H9 (cell line): ENCODE data around the gene CLCN6. TPM values are rescaled to one million over a fixed set of nuclear protein-coding genes. Genes with fewer than 3 reads are reported as not detected.

Experiments used
- DNase-seq: peaks from one replicate; pipeline ENCODE4 v3.0.0-alpha.2; 2017
- H2AFZ ChIP-seq: one replicate; pipeline ENCODE4 v1.6.1; 2013; ENCODE audit warnings: mild to moderate bottlenecking, low read length, control low read depth, moderate library complexity
- H2AK5ac ChIP-seq: 2 replicates; pipeline ENCODE4 v1.6.1; 2013; ENCODE audit warnings: low read length, control low read depth, mixed read lengths; ENCODE audit not compliant: insufficient read length
- H2BK120ac ChIP-seq: one replicate; pipeline ENCODE4 v1.6.1; 2013; ENCODE audit warnings: low read depth, mild to moderate bottlenecking, low read length, control low read depth, inconsistent platforms; ENCODE audit not compliant: poor library complexity, severe bottlenecking
- H2BK12ac ChIP-seq: 2 replicates; pipeline ENCODE4 v1.6.1; 2013; ENCODE audit warnings: low read length, control low read depth, mixed read lengths, low read depth; ENCODE audit not compliant: insufficient read length
- H2BK15ac ChIP-seq: 2 replicates; pipeline ENCODE4 v1.6.1; 2013; ENCODE audit warnings: low read depth, low read length, control low read depth
- H2BK20ac ChIP-seq: one replicate; pipeline ENCODE4 v1.6.1; 2013; ENCODE audit warnings: low read depth, mild to moderate bottlenecking, low read length, control low read depth, inconsistent platforms; ENCODE audit not compliant: poor library complexity, severe bottlenecking
- H2BK5ac ChIP-seq: 2 replicates; pipeline ENCODE4 v1.6.1; 2013; ENCODE audit warnings: low read length, control low read depth, mixed read lengths; ENCODE audit not compliant: insufficient read length
- H3K14ac ChIP-seq: 2 replicates; pipeline ENCODE4 v1.6.1; 2013; ENCODE audit warnings: low read length, control low read depth; ENCODE audit not compliant: insufficient read depth
- H3K18ac ChIP-seq: 2 replicates; pipeline ENCODE4 v1.6.1; 2013; ENCODE audit warnings: low read depth, mild to moderate bottlenecking, mixed read lengths, low read length, control low read depth; ENCODE audit not compliant: insufficient read length
- H3K23ac ChIP-seq: 2 replicates; pipeline ENCODE4 v1.6.1; 2013; ENCODE audit warnings: low read length, control low read depth, mixed read lengths, low read depth; ENCODE audit not compliant: insufficient read length
- H3K23me2 ChIP-seq: 2 replicates; pipeline ENCODE4 v1.6.1; 2013; ENCODE audit warnings: low read depth, mild to moderate bottlenecking, mixed read lengths, low read length, control low read depth; ENCODE audit not compliant: insufficient read length, poor library complexity, severe bottlenecking
- H3K27ac ChIP-seq: 2 replicates; pipeline ENCODE4 v1.5.1; 2013; ENCODE audit warnings: low read length, control low read depth, mixed read lengths, low read depth; ENCODE audit not compliant: insufficient read length
- H3K27me3 ChIP-seq: 2 replicates; pipeline ENCODE4 v1.6.1; 2013; ENCODE audit warnings: low read length, control low read depth, inconsistent platforms; ENCODE audit not compliant: insufficient read depth
- H3K4ac ChIP-seq: 2 replicates; pipeline ENCODE4 v1.6.1; 2013; ENCODE audit warnings: low read depth, mild to moderate bottlenecking, control low read depth, inconsistent platforms, low read length, moderate library complexity
- H3K4me1 ChIP-seq: 2 replicates; pipeline ENCODE4 v1.6.1; 2013; ENCODE audit warnings: low read length, control low read depth, inconsistent platforms; ENCODE audit not compliant: insufficient read depth
- H3K4me2 ChIP-seq: 2 replicates; pipeline ENCODE4 v1.6.1; 2013; ENCODE audit warnings: low read length, control low read depth, mixed read lengths; ENCODE audit not compliant: insufficient read length, insufficient read depth
- H3K56ac ChIP-seq: 2 replicates; pipeline ENCODE4 v1.6.1; 2013; ENCODE audit warnings: low read depth, mild to moderate bottlenecking, mixed read lengths, low read length, control low read depth; ENCODE audit not compliant: insufficient read length
- H3K79me1 ChIP-seq: 2 replicates; pipeline ENCODE4 v1.6.1; 2013; ENCODE audit warnings: low read depth, mild to moderate bottlenecking, moderate library complexity, low read length, control low read depth, inconsistent platforms; ENCODE audit not compliant: insufficient read depth, poor library complexity, severe bottlenecking
- H3K79me2 ChIP-seq: 2 replicates; pipeline ENCODE4 v1.6.1; 2013; ENCODE audit warnings: low read length, control low read depth, inconsistent platforms; ENCODE audit not compliant: insufficient read depth
- H3K9ac ChIP-seq: 2 replicates; pipeline ENCODE4 v1.6.1; 2013; ENCODE audit warnings: low read length, control low read depth, mixed read lengths; ENCODE audit not compliant: insufficient read length; ENCODE audit errors: extremely low read depth
- H3K9me3 ChIP-seq: one replicate; pipeline ENCODE4 v1.6.1; 2013; ENCODE audit warnings: low read depth, low read length, inconsistent platforms; ENCODE audit not compliant: control insufficient read depth
- H3T11ph ChIP-seq: one replicate; pipeline ENCODE4 v1.6.1; 2013; ENCODE audit warnings: mild to moderate bottlenecking, low read length, control low read depth, inconsistent platforms
- H4K20me1 ChIP-seq: one replicate; pipeline ENCODE4 v1.6.1; 2013; ENCODE audit not compliant: control insufficient read depth, insufficient read length, insufficient read depth
- H4K5ac ChIP-seq: 2 replicates; pipeline ENCODE4 v1.6.1; 2013; ENCODE audit warnings: low read depth, mild to moderate bottlenecking, mixed read lengths, low read length, control low read depth; ENCODE audit not compliant: insufficient read length
- H4K8ac ChIP-seq: replicated peaks from 2 replicates; pipeline ENCODE4 v1.6.1; 2013; ENCODE audit warnings: low read length, control low read depth, mixed read lengths, low read depth; ENCODE audit not compliant: insufficient read length
- H4K91ac ChIP-seq: 2 replicates; pipeline ENCODE4 v1.6.1; 2013; ENCODE audit warnings: low read depth, mild to moderate bottlenecking, moderate library complexity, mixed read lengths, low read length, control low read depth; ENCODE audit not compliant: insufficient read length
- H3K27ac Mint-ChIP-seq, 3 experiments: 2 replicates in 2 of 3; 3 replicates in 1 of 3; pipeline ENCODE4 v1.8.0; 2020 to 2021; ENCODE audit warnings: mixed read lengths in 3 of 3, mild to moderate bottlenecking in 1 of 3, moderate library complexity in 1 of 3
- H3K27me3 Mint-ChIP-seq: 2 replicates; pipeline ENCODE4 v1.8.0; 2021; ENCODE audit warnings: low read depth, mild to moderate bottlenecking, moderate library complexity, mixed read lengths
- H3K36me3 Mint-ChIP-seq, 3 experiments: 2 replicates in 2 of 3; 3 replicates in 1 of 3; pipeline ENCODE4 v1.8.0; 2020 to 2021; ENCODE audit warnings: low read depth in 3 of 3, mixed read lengths in 3 of 3; ENCODE audit not compliant: insufficient read depth in 1 of 3
- H3K4me1 Mint-ChIP-seq, 2 experiments: 2 replicates each; pipeline ENCODE4 v1.8.0; 2020; ENCODE audit warnings: mixed read lengths in 2 of 2
- H3K4me3 Mint-ChIP-seq, 2 experiments: 2 replicates in 1 of 2; 3 replicates in 1 of 2; pipeline ENCODE4 v1.8.0; 2020 to 2021; ENCODE audit warnings: mild to moderate bottlenecking in 2 of 2, mixed read lengths in 2 of 2, moderate library complexity in 1 of 2
- H3K9me3 Mint-ChIP-seq, 2 experiments: 2 replicates in 1 of 2; 3 replicates in 1 of 2; pipeline ENCODE4 v1.8.0; 2020; ENCODE audit warnings: mild to moderate bottlenecking in 2 of 2, mixed read lengths in 2 of 2, moderate library complexity in 1 of 2
- WGBS: extraction: QIAGEN DNeasy Blood & Tissue Kit; methylation state at CpG from one replicate; pipeline ENCODE4 v1.1.7; 2013; ENCODE audit warnings: missing lambda C conversion rate, low lambda C conversion rate, mixed read lengths; ENCODE audit not compliant: insufficient read length; ENCODE audit errors: extremely low coverage; 5-methylcytosine and 5-hydroxymethylcytosine counted together
- total RNA-seq: library from RNA; stranded (reverse); gene quantifications from 2 replicates; pipeline ENCODE4 v1.2.1, GENCODE V29; 2021
- TF ChIP-seq, protein P1 (sequence below): fragments of 200-600 bp; sonication (generic); conservative IDR thresholded peaks from 3 replicates; pipeline ENCODE4 v1.8.0; 2021; ENCODE audit warnings: antibody characterized with exemption, mild to moderate bottlenecking

The CLCN6 gene
- total RNA-seq, 1 experiment from 2014 or later, result 20.5 TPM

DNA sequence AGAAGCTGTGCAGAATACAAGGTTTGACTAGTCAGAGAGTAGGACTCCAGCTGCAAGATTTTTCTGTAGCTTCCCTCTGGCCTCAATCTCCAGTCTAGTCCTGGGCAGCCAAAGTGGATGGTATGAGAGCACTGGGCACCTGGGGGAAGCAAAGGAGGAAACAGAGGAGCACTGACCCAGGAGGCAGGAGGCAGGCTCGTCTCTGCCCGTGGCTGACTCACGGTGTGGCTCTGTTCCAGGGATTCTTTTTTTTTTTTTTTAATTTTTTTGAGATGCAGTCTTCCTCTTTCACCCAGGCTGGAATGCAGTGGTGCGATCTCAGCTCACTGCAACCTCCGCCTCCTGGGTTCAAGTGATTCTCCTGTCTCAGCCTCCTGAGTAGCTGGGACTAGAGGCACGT, 56.9 kb downstream of the CLCN6 start:
- TF ChIP-seq, protein P1, sequence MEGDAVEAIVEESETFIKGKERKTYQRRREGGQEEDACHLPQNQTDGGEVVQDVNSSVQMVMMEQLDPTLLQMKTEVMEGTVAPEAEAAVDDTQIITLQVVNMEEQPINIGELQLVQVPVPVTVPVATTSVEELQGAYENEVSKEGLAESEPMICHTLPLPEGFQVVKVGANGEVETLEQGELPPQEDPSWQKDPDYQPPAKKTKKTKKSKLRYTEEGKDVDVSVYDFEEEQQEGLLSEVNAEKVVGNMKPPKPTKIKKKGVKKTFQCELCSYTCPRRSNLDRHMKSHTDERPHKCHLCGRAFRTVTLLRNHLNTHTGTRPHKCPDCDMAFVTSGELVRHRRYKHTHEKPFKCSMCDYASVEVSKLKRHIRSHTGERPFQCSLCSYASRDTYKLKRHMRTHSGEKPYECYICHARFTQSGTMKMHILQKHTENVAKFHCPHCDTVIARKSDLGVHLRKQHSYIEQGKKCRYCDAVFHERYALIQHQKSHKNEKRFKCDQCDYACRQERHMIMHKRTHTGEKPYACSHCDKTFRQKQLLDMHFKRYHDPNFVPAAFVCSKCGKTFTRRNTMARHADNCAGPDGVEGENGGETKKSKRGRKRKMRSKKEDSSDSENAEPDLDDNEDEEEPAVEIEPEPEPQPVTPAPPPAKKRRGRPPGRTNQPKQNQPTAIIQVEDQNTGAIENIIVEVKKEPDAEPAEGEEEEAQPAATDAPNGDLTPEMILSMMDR, result no peak
- no peak for DNase-seq

More for the DNA sequence above, 56.9 kb downstream of the CLCN6 start:
- H3T11ph ChIP-seq, result no peak overlapping the region
- no peak overlapping the region for H2AFZ ChIP-seq
- WGBS, result no CpG with 5 or more reads among the region's 6 CpGs
- no peak overlapping the region for H2BK120ac ChIP-seq
- H2BK20ac ChIP-seq, result no peak overlapping the region
- H2AK5ac ChIP-seq, result no peak overlapping the region
- H3K4ac ChIP-seq, result no peak overlapping the region
- no peak overlapping the region for H4K91ac ChIP-seq
- H2BK5ac ChIP-seq, result no peak overlapping the region
- H4K20me1 ChIP-seq, result no peaks in the 10 kb centered on the region
- H2BK15ac ChIP-seq, result no peak overlapping the region
- H3K79me2 ChIP-seq, result no peaks in the 10 kb centered on the region
- H3K27ac Mint-ChIP-seq, result no peak overlapping the region
- H3K79me1 ChIP-seq, result no peaks in the 10 kb centered on the region
- no peaks in the 10 kb centered on the region for H3K9me3 Mint-ChIP-seq
- no peak overlapping the region for H3K4me2 ChIP-seq
- no peaks in the 10 kb centered on the region for H3K23me2 ChIP-seq
- peaks cover 49% of the 10 kb centered on the region for H3K27me3 Mint-ChIP-seq
- H3K9me3 ChIP-seq, result no peaks in the 10 kb centered on the region
- H3K18ac ChIP-seq, result no peak overlapping the region
- H4K5ac ChIP-seq, result no peak overlapping the region
- no peaks in the 10 kb centered on the region for H3K4me1 ChIP-seq
- H2BK12ac ChIP-seq, result no peak overlapping the region
- no peak overlapping the region for H4K8ac ChIP-seq
- H3K14ac ChIP-seq, result no peak overlapping the region
- H3K4me1 Mint-ChIP-seq, result peaks cover 0 to 11% of the 10 kb centered on the region in 2 experiments; a peak in 1 of 4 replicates
- no peak overlapping the region for H3K9ac ChIP-seq
- no peak overlapping the region for H3K23ac ChIP-seq
- no peak overlapping the region for H3K56ac ChIP-seq
- H3K36me3 Mint-ChIP-seq, result no peaks in the 10 kb centered on the region
- no peak overlapping the region for H3K4me3 Mint-ChIP-seq
- H3K27me3 ChIP-seq, result no peaks in the 10 kb centered on the region; the same call in 1 of the 2 replicates
- no peak overlapping the region for H3K27ac ChIP-seq
